Stimulated activated CD4-positive, alpha-beta T cell treated with anti-CD3 and anti-CD28 coated beads, Interleukin-15, amount 100 ng/mL, for 24 hours (primary cell): Measurements from ENCODE around the gene TSPAN33.

Experiments used
- DNase-seq: peaks from one replicate; pipeline ENCODE4 v3.0.0-alpha.2; 2020

Gene TSPAN33

GRCh38 chr7:129136887-129137642, 7.4 kb upstream of the TSPAN33 start:
- no peak for DNase-seq

- no peak for DNase-seq
These were observed 798 bp upstream of the TSPAN33 start for GRCh38 chr7:129143724-129144094.

- peak; percentile 34 for DNase-seq
These were observed 544 bp downstream of the TSPAN33 start for GRCh38 chr7:129144834-129145668.

GRCh38 chr7:129146237-129146979, 1.9 kb downstream of the TSPAN33 start:
- DNase-seq: no peak

- no peak for DNase-seq
These were observed 3.2 kb downstream of the TSPAN33 start for GRCh38 chr7:129147731-129148130.

GRCh38 chr7:129149511-129149910, 5.0 kb downstream of the TSPAN33 start:
- DNase-seq: no peak

GRCh38 chr7:129150199-129150996, 5.9 kb downstream of the TSPAN33 start:
- DNase-seq: no peak

- DNase-seq: no peak
These were observed 13.1 kb downstream of the TSPAN33 start for GRCh38 chr7:129157651-129158050.

GRCh38 chr7:129159539-129159938, 15.0 kb downstream of the TSPAN33 start:
- no peak for DNase-seq

- DNase-seq: no peak
These were observed 15.8 kb downstream of the TSPAN33 start for GRCh38 chr7:129160161-129160905.

- no peak for DNase-seq
These were observed 17.2 kb downstream of the TSPAN33 start for GRCh38 chr7:129161524-129162225.

- no peak for DNase-seq
These were observed 18.2 kb downstream of the TSPAN33 start for GRCh38 chr7:129162732-129163131.

GRCh38 chr7:129163875-129164544, 19.5 kb downstream of the TSPAN33 start:
- no peak for DNase-seq

GRCh38 chr7:129166745-129167144, 22.2 kb downstream of the TSPAN33 start:
- no peak for DNase-seq

- DNase-seq: no peak
These were observed 23.3 kb downstream of the TSPAN33 start for GRCh38 chr7:129167817-129168216.

GRCh38 chr7:129168231-129169021, 23.9 kb downstream of the TSPAN33 start:
- DNase-seq: no peak

GRCh38 chr7:129169171-129169671, 24.7 kb downstream of the TSPAN33 start:
- peak; percentile 67 for DNase-seq

GRCh38 chr7:129169686-129170440, 25.4 kb downstream of the TSPAN33 start:
- DNase-seq: peak; percentile 49
